GM19324 (cell line): ENCODE data around the gene WWTR1.

ENCODE experiments used
- ATAC-seq: cut with Tn5 transposase; IDR thresholded peaks from one replicate; pipeline ENCODE4 v1.9.1; 2021; ENCODE audit warnings: mild to moderate bottlenecking, moderate library complexity; ENCODE audit not compliant: unreplicated experiment, low FRiP score

WWTR1 gene

DNA sequence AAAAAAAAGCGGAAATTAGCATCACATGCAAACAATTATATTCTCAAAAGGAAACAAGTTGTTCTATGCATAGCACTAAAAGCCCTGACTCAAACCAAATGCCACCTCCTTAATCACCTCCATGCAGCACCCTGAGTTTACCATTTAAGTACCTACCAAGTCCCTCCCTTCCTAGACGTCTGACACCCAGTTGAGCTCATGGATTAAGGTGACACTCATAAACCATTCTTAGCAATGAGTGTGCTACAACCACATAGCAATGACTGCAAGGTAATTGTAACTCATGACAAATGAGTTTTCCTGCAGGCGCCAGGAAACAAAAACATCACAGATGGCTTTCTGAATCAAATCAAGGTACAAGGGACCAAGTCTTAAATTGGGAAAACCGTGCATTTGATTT lies 32.0 kb downstream of the WWTR1 start:
- ATAC-seq: no peak

DNA sequence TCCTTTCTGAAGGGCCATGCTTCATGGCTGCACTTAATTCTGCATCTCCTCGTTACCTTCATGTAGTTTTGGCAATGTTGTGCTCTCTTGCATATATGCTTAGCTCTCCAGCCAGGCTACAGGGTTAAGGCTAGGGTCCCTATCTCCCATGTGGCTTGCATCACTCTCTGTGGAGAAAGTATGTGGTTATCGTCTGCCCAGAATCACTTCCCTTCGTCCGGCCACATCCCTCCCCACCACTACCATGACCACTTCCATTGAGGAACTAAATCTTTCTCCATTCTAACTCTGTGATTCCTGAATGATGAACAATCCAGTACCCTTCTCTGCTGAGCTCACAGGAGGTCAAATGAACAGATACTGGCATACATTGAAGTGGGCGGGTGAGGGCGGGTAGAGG lies 34.0 kb downstream of the WWTR1 start:
- no peak for ATAC-seq

DNA sequence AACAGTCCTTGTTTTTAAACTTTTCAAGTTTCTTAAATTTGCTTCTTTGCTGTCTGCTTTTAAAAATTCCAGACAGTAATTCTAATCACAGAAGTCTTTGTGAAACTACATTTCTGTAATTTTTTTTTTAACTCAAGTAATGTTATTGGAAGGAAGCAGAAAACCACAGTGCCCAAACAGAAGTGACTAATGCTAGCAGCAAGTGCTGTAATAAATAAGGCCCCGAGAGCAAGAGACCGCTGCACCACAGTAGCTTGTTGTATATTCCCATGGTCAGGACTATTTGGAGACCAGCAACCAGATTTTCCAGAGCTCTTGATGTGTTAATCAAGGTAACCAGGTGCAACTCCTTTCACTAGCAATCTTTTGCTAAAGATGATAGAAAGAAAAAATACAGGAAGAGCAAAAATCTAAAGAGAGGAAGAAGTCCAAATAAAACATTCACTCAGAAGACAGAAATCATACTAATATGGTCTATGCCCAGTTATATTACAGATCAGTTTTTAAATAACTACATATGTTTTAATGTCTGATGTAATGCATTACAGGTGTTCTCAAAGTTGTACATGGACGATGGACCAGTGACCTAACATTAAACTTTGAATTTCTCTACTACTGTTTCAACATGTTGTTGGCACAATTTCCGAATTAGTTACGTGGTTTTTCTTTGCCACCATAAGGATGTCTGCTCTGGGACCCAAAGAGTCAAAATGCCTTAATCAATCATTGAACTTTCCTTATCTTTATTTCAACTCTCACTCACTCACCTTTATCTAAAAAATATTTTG lies 36.4 kb downstream of the WWTR1 start:
- ATAC-seq: no peak

DNA sequence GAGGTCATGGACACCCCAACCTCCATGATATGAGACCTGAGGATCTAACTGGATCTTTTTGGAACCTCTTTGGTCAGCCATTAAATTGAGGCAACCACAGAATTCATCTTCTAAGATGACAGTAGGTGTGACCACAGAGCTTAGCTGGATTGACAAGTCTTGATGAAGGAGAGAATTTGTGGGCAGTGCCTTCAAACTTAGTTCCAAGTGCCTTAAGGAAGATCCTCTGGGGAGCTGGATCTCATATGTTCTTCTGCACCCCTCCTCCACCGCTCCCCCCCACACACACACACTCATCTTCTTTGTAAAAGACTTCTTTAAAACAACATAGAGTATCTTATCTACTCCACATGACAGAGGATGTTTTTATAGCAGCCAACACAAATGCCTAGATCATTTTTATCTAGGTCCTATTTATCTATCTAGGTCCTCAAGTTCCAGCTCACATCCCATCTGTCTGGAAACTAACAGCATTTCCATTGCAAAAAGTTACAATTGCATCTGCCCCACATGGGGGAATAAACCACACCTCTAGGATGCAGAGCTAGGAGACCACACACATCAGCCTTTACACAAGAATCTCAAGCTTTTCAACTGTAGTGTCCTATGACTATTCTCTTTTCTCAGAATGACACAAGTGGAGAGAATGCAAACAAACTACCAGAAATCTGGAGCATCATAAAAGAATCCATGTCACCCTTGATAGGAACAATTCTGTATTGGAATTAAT lies 37.4 kb downstream of the WWTR1 start:
- no peak for ATAC-seq

DNA sequence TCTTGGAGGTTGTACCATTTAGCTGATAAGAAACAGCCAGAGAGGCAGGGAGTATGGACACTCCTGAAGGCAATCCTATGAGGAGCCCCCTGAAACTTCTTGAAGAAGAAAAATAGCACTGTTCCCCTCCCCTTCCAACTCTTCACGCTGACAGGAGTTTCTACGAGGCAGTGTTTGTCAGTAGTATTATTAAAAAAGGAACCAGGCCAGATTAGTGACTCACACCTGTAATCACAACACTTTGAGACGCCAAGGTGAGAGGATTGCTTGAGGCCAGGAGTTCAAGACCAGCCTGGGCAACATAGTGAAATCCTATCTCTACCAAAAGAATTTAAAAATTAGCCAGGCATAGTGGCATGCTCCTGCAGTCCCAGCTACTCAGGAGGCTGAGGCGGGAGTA lies 38.7 kb downstream of the WWTR1 start:
- ATAC-seq: no peak

DNA sequence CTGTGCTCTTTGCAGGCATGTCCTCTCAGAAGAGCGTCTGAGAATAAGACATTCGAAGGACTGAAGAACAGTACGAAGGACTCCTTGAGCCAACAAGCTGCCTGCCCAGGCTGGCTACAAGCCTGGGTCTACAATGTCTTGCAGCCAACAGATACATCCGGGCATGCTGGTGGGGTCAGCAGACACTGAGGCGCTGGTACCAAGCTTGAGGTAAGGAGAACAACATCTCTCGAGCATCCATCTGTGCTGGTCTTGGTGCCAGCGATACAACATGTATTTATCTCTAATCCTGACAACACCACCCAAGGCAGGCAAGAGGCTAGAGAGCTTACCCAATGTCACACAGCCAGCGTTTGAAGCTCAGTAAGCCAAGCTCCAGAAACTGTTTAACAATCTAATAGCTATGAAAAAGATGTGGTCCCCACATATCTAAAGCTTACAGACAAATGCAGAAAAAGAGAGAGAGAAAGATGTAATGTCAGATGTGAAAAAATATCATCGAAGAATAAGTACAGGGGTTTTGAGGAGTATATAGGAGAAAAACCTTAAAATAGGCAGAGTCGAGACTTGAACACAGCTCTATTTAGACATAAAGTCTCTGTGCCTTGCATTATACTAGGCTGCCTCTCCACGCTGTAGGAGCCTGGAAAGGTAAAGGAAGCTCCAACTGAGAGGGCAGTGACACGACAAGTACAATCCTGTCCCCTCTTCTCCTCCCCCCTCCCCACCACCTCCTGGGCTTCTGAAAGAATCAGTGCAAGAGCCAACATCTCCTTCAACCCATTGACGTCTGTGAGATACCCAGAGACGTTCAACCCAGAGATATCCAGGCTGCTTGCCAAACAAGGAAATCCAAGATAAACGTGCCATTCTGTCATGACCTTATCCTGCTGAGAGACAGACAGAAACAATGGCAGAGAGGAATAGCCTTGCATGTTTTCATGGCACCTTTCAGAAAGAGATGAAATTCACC lies 39.4 kb downstream of the WWTR1 start:
- ATAC-seq: no peak

DNA sequence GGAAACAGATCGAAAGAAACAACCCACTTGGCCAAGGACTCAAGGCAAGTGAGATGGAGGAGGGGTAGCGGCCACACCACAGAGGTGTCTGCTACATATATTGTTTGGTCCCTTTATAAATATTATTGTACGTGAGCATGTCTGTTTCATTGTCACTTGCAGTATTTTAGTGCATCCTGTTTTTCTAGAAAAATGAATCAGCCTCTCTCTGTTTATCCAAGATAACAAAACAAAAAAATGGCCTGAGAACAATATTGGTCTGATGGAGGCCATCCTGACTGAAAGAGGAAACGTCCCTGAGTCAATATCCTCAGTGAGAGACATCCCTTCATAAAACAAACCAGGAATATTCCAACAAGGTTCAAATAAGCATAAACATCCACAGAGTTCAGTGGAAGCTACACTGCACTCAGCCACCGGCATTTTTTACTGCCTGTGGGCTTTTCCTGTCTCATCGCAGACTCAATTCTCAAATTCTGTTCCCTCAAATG lies 42.0 kb downstream of the WWTR1 start:
- ATAC-seq: no peak

DNA sequence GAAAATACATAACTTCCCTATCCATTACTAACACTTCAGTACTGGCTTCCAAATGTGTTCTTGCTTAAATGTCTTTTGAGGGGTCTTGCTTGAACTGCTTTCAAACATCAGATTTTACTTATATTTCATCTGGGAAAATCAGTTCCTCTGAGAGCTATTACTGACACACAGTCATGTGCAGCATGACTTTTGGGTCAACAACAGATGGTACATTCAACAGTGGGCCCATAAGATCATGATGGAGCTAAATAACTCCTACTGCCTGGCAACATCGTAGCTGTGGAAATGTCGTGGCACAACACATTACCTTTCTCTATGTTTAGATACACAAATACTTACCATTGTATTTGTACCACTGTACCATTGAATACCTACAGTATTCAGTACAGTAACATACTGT lies 43.8 kb downstream of the WWTR1 start:
- no peak for ATAC-seq

DNA sequence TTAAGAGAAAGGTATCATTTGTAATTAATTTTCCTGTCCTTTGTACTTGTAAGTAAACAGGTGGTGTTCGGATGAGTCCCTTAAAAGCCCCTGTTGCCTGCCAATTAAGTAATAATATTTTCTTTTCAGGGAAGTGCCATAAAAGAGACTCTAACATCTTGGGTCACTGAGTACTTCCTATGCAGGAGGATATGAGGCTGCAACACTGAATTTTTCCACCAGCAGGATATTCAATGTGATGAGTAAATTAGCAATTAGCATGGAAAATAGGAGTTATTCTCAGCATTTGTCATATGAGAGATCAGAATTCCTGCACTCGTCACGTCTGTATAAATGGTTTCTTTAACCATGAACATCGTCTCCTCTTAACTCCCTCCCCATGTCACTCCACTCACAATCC lies 45.4 kb downstream of the WWTR1 start:
- ATAC-seq: no peak

DNA sequence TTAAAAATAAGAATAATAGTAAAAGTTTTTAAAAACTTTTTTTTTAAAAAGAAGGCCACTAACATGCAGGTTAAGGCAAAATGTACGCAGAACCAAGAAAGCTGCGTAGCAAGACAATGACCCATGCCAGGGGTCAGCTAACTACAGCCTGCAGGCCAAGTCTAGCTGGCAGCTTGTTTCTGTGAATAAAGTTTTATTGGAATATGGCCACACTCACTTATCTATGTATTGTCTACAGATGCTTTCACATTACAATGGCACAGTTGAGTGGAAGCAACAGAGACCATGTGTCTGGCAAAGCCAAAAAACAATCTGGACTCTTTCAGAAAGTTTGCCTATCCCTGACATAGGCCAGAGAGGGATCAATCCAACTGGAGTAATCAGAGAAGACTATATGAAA lies 46.7 kb downstream of the WWTR1 start:
- no peak for ATAC-seq

DNA sequence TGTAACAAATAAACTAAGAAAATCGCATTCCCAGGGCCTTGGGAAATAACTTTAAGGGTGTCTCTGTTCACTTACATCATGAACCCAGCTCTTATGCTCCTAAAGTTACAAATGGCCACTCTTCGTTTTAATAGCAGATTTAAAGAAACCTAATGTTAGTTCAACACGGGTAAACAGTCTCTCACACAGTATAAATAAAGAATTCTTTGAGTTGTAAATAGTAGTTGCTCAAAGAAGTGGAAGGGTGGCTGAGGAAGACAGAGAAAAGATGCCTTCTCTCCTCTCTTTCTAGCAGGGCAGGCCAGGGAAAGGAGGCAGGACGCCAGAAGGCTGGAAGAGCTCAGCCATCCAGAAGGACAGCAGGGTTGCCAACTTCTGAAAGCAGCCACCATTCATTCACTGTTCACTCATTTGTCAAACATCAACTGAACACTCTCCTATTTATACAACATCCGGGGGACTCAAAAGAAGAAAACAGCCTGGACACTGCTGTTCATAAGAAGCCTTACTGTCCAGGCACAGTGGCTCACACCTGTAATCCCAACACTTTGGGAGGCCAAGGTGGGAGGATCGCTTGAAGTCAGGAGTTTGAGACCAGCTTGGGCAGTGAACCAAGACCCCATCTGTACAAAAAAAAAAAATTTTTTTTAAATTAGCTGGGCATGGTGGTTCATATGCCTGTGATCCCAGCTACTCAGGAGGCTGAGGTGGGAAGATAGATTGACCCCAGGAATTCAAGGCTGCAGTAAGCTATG lies 47.3 kb downstream of the WWTR1 start:
- ATAC-seq: no peak

DNA sequence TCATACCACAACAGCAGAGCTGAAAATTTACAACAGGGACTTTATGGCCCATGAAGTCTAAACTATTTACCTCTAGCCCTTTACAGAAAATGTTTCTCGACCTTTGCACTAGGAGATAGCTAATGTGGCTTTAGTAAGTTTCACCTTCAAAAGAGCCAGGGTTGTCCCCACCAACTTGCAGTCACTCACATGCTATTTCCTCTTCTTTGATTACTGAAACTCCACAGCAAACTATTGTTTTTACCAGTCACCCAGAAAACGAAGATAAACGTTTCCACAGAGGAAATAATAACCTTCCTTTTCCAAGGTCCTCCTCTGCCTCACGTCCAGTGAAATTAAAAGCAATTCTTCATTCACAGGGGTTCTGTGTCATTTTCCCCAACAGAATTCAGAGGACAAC lies 48.2 kb downstream of the WWTR1 start:
- ATAC-seq: peak; percentile 90

DNA sequence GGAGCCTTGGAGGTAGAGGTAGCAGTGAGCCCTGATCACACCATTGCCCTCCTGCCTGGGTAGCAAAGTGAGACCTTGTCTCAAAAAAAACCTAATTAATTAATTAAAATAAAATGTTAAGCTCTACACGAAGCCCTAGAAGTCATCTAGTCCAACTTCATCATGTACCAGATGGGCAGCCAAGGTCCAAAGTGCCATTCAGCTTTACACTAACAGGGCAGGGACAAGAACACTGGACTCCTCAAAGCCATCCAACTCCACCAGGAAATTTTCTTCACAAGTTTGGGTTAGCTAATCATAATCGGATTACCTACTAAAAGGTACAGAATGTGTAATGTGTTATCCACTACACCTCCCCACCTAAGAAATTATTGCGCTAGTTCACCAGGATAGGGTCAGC lies 48.8 kb downstream of the WWTR1 start:
- ATAC-seq: no peak

DNA sequence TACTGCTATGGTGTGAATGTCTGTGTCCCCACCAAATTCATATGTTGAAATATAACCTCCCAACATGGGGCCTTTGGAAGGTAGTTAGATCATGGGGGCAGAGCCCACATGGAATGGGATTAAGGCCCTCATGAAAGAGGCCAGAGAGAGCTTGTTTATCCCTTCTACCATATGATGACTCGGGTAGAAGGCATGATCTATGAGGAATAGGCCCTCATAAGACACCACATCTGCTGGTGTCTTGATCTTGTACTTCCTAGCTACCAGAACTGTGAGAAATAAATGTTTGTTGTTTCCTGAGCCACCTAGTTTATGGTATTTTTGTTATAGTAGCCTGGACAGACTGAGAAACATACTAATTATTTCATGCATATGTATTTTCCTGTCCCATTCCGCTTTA lies 51.9 kb downstream of the WWTR1 start:
- ATAC-seq: no peak

DNA sequence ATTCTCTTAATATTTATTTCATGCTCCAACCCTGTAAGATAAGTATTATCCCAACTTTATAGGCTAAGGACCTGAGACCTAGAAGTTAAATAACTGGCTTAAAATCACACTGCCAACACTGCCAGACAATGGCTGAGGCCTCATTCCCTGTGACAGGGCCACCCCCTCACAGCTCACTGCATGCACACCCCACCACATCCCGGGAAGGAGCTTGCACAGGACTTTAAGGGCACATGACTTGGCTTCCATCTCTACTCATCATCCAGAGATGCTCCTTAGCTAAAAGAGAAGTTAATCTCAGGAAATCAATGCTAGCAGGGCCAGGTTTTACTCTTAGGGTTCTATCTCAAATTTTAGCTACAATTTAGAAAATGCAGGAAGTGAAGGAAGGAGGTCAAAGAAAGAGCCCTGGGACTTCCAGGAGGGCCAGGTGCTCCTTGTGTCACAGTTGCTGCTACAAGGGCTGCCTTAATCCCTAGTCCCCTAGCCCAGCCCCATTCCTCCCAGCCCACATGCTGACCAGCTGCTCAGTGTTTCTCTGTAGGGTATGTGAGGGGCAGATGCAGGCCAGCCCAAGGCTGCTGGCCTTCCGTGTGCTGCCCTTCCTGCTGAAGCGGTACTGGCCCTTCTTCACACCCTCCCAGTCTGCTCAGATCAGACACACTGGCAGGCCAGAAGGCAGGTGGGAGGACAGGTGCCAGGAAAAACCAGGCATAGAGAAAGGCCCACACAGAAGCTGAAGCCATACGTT lies 53.5 kb downstream of the WWTR1 start:
- ATAC-seq: no peak

DNA sequence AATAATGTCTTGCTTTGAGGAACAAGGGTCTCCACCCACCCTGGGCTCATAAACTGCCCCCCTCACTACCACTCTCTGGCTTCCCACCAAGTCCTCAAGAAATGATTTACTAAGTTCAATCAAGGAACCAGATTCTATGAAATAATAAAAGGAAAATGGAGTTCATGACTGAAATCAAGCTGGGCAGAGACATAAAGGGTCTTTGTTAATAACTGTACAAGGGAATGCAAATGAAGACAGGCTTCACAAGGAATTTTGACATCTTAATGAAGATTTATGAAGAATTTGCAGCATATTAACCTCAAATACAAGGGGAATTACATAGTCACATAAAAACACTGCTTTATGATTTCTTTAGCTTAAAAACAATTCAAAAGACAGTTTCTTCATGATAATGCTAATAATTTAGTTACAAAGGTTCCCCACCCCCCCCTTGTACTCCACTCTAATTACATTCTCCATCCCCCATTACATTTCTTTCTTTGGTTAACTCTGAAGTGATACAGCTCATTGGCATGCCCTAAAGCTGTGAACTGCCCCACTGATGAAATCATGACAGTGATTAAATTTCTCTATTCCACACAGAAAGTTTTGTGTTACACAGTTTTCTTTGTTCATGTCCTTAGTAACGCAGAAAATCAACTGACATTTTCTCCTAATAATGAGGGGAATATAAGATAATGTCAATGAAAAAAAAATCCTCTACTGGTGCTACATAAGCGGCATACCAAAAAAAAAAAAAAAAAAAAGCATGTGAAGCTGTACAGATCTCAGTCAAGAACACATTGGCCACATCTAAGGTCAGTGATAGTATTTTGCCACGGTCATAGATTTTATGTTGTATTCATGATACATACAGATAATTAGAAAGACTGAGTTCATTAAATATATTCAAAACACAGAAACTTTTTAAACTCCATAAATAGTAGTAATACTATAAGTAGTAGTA lies 54.4 kb downstream of the WWTR1 start:
- ATAC-seq: no peak

DNA sequence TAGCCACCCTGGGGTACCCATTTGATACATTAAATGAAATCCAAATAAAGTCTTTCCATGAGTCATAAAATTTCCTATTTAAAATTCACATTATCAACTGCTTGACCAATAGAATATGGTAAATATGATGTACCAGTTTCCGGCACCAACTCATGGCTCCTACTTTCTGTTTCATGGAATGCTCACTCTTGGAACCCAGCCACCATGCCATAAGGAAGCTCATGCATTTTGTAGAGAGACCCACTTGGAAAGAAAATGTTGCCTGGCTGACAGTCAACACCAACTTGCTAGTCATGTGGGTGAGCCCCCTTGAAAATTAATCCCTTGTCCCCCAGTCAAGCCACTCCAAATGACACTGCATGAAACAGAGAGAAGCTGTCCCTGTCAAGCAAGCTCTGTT lies 57.2 kb downstream of the WWTR1 start:
- no peak for ATAC-seq

DNA sequence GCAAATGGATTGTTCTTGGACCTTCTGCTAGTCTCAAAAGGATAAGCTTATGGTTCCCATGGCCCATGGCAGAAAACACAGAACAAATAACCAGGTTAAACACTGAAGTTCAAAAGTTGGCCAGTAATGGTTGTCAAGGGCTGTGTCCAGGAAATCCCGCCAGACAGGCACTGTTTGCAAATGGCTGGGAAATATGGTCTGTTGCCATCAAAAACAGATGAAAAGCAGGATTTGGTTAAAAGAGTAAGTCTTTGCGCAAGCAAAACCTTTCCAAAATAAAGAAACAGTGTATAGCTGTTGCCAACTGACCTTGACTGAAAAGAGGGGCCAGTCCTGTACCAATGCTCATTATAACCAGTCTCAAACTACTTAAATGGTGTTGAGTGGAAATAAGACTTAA lies 58.6 kb downstream of the WWTR1 start:
- ATAC-seq: no peak
